Measurements from ENCODE around the gene TMEM87B. TPM values are rescaled to one million over a fixed set of nuclear protein-coding genes. Genes with fewer than 3 reads are reported as not detected.

The TMEM87B gene
- total and polyA plus RNA-seq, 2 donors (not counting 1 experiment from before 2014, with no cell fraction given): 30.5 to 31.5 TPM

GRCh38 chr2:112023707-112024106, 31.4 kb upstream of the TMEM87B start:
- H3K4me1 ChIP-seq (ENCODE audit: control insufficient read depth, extremely low read depth, insufficient read depth, low read length): no peaks in the 10 kb centered on the region
- DNase-seq (ENCODE audit: low read depth in 2 of 2): no peak
- no peak for TF ChIP-seq EZH2 (IDR thresholded peaks at IDR 0.05; ENCODE audit: low read length, missing control alignments)
- TF ChIP-seq CTCF (conservative IDR thresholded peaks at IDR 0.05 in 1 of 2, IDR thresholded peaks at IDR 0.05 in 1 of 2; ENCODE audit: low read depth in 1 of 2, low read length in 2 of 2): no peak

GRCh38 chr2:112024231-112024630, 30.8 kb upstream of the TMEM87B start:
- H3K27ac ChIP-seq (ENCODE audit: insufficient read depth, low read length): no peak overlapping the region
- peaks cover 3% of the 10 kb centered on the region for H3K27me3 ChIP-seq (ENCODE audit: control insufficient read depth, insufficient read depth, low read length)
- no peaks in the 10 kb centered on the region for H4K20me1 ChIP-seq (ENCODE audit: control insufficient read depth, extremely low read depth, insufficient read depth, low read length)
- H3K4me1 ChIP-seq (ENCODE audit: control insufficient read depth, extremely low read depth, insufficient read depth, low read length): no peaks in the 10 kb centered on the region
- H2AFZ ChIP-seq (ENCODE audit: low read length): no peak overlapping the region
- H3K9ac ChIP-seq (ENCODE audit: insufficient read depth, low read length): no peak overlapping the region
- no peak overlapping the region for H3K4me2 ChIP-seq (ENCODE audit: extremely low read depth, insufficient read depth, low read length)
- H3K79me2 ChIP-seq (ENCODE audit: control insufficient read depth, insufficient read depth, low read length): no peaks in the 10 kb centered on the region
- H3K4me3 ChIP-seq (replicated peaks in 1 of 4; ENCODE audit: control extremely low read depth in 1 of 4, insufficient read depth in 1 of 4, low read depth in 3 of 4, low read length in 4 of 4): no peak overlapping the region
- H3K36me3 ChIP-seq (ENCODE audit: control insufficient read depth, insufficient read depth, low read length): no peaks in the 10 kb centered on the region
- no peak for TF ChIP-seq EZH2 (IDR thresholded peaks at IDR 0.05; ENCODE audit: low read length, missing control alignments)
- TF ChIP-seq CTCF (conservative IDR thresholded peaks at IDR 0.05 in 1 of 2, IDR thresholded peaks at IDR 0.05 in 1 of 2; ENCODE audit: low read depth in 1 of 2, low read length in 2 of 2): no peak
- H3K9me3 ChIP-seq (ENCODE audit: control insufficient read depth, insufficient read depth, low read depth, low read length): no peaks in the 10 kb centered on the region
- DNase-seq (ENCODE audit: low read depth in 2 of 2): no peak

More at GRCh38 chr2:112023707-112024106, 31.4 kb upstream of the TMEM87B start:
- H3K9me3 ChIP-seq (ENCODE audit: control insufficient read depth, insufficient read depth, low read depth, low read length): no peaks in the 10 kb centered on the region
- H3K4me2 ChIP-seq (ENCODE audit: extremely low read depth, insufficient read depth, low read length): no peak overlapping the region
- H3K36me3 ChIP-seq (ENCODE audit: control insufficient read depth, insufficient read depth, low read length): no peaks in the 10 kb centered on the region
- no peak overlapping the region for H2AFZ ChIP-seq (ENCODE audit: low read length)
- H4K20me1 ChIP-seq (ENCODE audit: control insufficient read depth, extremely low read depth, insufficient read depth, low read length): no peaks in the 10 kb centered on the region
- H3K27ac ChIP-seq (ENCODE audit: insufficient read depth, low read length): no peak overlapping the region
- peaks cover 6% of the 10 kb centered on the region for H3K27me3 ChIP-seq (ENCODE audit: control insufficient read depth, insufficient read depth, low read length)
- H3K79me2 ChIP-seq (ENCODE audit: control insufficient read depth, insufficient read depth, low read length): no peaks in the 10 kb centered on the region
- no peak overlapping the region for H3K4me3 ChIP-seq (replicated peaks in 1 of 4; ENCODE audit: control extremely low read depth in 1 of 4, insufficient read depth in 1 of 4, low read depth in 3 of 4, low read length in 4 of 4)
- no peak overlapping the region for H3K9ac ChIP-seq (ENCODE audit: insufficient read depth, low read length)

DNA sequence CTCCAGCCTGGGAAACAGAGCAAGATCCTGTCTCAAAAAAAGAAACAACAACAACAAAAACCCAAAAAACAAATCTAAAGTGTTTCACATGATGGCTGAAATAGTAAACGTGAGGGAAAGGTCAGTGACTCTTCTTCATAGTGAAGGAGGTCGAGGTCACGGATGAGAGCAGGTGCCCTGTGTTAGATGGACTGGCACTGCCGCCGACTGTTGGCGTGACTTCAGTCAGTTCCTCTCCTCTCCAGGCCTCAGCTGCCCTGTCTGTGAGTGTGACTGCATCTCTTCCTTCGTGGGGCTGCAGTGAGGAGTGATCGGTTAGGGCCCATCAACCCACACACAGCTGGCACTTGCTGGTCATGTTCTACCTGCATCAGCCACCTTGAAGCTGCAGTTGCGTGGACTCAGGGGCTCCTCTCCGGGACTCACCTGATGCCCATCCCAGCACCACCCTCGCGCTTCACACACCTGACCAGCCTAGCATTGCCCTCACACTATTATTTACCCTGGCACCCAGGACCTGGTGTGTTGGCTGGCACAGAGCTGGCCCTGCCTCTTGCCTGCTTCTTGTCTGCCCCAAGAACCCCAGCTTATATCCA, 30.1 kb upstream of the TMEM87B start:
- Histone ChIP-seq H3K9ac (ENCODE audit: insufficient read depth, low read length) (no peak overlapping the region), H3K36me3 (ENCODE audit: control insufficient read depth, insufficient read depth, low read length) (no peaks in the 10 kb centered on the region), H3K4me1 (ENCODE audit: control insufficient read depth, extremely low read depth, insufficient read depth, low read length) (no peaks in the 10 kb centered on the region), H2AFZ (ENCODE audit: low read length) (no peak overlapping the region), H3K27ac (ENCODE audit: insufficient read depth, low read length) (no peak overlapping the region), H3K9me3 (ENCODE audit: control insufficient read depth, insufficient read depth, low read depth, low read length) (no peaks in the 10 kb centered on the region), H3K4me2 (ENCODE audit: extremely low read depth, insufficient read depth, low read length) (no peak overlapping the region), H3K79me2 (ENCODE audit: control insufficient read depth, insufficient read depth, low read length) (no peaks in the 10 kb centered on the region), H3K4me3 (replicated peaks in 1 of 4; ENCODE audit: control extremely low read depth in 1 of 4, insufficient read depth in 1 of 4, low read depth in 3 of 4, low read length in 4 of 4) (no peak overlapping the region), H4K20me1 (ENCODE audit: control insufficient read depth, extremely low read depth, insufficient read depth, low read length) (no peaks in the 10 kb centered on the region), H3K27me3 (ENCODE audit: control insufficient read depth, insufficient read depth, low read length) (peaks cover 3% of the 10 kb centered on the region)
- TF ChIP-seq EZH2 (IDR thresholded peaks at IDR 0.05; ENCODE audit: low read length, missing control alignments) (no peak), CTCF (conservative IDR thresholded peaks at IDR 0.05 in 1 of 2, IDR thresholded peaks at IDR 0.05 in 1 of 2; ENCODE audit: low read depth in 1 of 2, low read length in 2 of 2) (no peak)
- no peak for DNase-seq (ENCODE audit: low read depth in 2 of 2)

Data from fibroblast of lung (primary cell).